IMR-90 (cell line): ENCODE results near the gene AGAP1.

Experiments used
- BHLHE40 ChIP-seq: fragments of 150-350 bp; IDR thresholded peaks from 2 replicates; pipeline ENCODE4 v1.6.1; 2016; ENCODE audit warnings: mild to moderate bottlenecking, low read depth, low read length
- CEBPB ChIP-seq: IDR thresholded peaks from 2 replicates; pipeline ENCODE4 v1.6.1; 2012; ENCODE audit warnings: low read depth, low read length, improper control_type of control experiment
- CTCF ChIP-seq: conservative IDR thresholded peaks from 2 replicates; pipeline ENCODE4 v1.5.1; 2012; ENCODE audit warnings: mild to moderate bottlenecking, low read depth, low read length, improper control_type of control experiment
- FOS ChIP-seq: fragments of 150-350 bp; IDR thresholded peaks from 2 replicates; pipeline ENCODE4 v1.6.1; 2016; ENCODE audit warnings: low read depth, low read length
- MAFK ChIP-seq: IDR thresholded peaks from 2 replicates; pipeline ENCODE4 v1.6.1; 2012; ENCODE audit warnings: low read depth, low read length, improper control_type of control experiment
- MAZ ChIP-seq: IDR thresholded peaks from 2 replicates; pipeline ENCODE4 v1.6.1; 2012; ENCODE audit warnings: low read depth, mild to moderate bottlenecking, low read length, improper control_type of control experiment, moderate library complexity, borderline replicate concordance
- MXI1 ChIP-seq: IDR thresholded peaks from 2 replicates; pipeline ENCODE4 v1.6.1; 2012; ENCODE audit warnings: low read depth, mild to moderate bottlenecking, low read length, moderate library complexity, borderline replicate concordance
- NFE2L2 ChIP-seq: fragments of 150-350 bp; IDR thresholded peaks from 2 replicates; pipeline ENCODE4 v1.6.1; 2016; ENCODE audit warnings: low read depth, mild to moderate bottlenecking, low read length
- POLR2A ChIP-seq: IDR thresholded peaks from 2 replicates; pipeline ENCODE4 v1.6.1; 2012; ENCODE audit warnings: mild to moderate bottlenecking, low read depth, low read length
- RAD21 ChIP-seq: IDR thresholded peaks from 2 replicates; pipeline ENCODE4 v1.6.1; 2012; ENCODE audit warnings: low read length, improper control_type of control experiment
- RCOR1 ChIP-seq: IDR thresholded peaks from 2 replicates; pipeline ENCODE4 v1.6.1; 2012; ENCODE audit warnings: mild to moderate bottlenecking, low read length, improper control_type of control experiment; ENCODE audit not compliant: insufficient replicate concordance
- RFX5 ChIP-seq: IDR thresholded peaks from 2 replicates; pipeline ENCODE4 v1.8.0; 2012; ENCODE audit warnings: low read depth, mild to moderate bottlenecking, low read length, moderate library complexity
- SMC3 ChIP-seq: fragments of 150-350 bp; IDR thresholded peaks from 2 replicates; pipeline ENCODE4 v1.6.1; 2016; ENCODE audit warnings: low read depth, mild to moderate bottlenecking, antibody characterized with exemption, low read length, moderate library complexity
- TF ChIP-seq, protein P1 (sequence below): fragments of 150-350 bp; IDR thresholded peaks from 2 replicates; pipeline ENCODE4 v1.6.1; 2017; ENCODE audit warnings: mild to moderate bottlenecking, antibody characterized with exemption, low read length, low read depth

DNA sequence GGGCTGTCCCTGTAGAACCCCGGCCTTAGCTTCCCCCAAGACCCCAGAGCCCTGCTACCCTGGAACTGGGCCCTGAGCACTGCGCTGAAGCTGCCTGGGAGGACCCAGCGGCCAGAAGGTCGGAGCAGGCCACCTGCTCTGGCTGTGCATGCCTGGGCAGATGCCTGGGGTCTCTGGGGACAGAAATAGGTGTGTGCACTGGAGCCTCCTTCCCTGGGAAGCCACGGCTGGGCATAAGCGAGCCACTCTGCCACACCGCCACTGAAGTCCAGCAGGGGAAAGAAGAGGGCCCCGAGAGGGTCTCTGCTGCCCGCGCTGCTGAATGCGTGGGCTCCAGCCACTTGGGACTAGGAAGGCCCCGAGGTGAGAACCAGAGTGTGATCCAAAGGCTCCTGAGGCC is 667.7 kb downstream of the AGAP1 start:
- no peak for TF ChIP-seq CTCF
- no peak for TF ChIP-seq POLR2A
- TF ChIP-seq RCOR1: no peak
- no peak for TF ChIP-seq RAD21
- TF ChIP-seq RFX5: no peak
- TF ChIP-seq, protein P1, sequence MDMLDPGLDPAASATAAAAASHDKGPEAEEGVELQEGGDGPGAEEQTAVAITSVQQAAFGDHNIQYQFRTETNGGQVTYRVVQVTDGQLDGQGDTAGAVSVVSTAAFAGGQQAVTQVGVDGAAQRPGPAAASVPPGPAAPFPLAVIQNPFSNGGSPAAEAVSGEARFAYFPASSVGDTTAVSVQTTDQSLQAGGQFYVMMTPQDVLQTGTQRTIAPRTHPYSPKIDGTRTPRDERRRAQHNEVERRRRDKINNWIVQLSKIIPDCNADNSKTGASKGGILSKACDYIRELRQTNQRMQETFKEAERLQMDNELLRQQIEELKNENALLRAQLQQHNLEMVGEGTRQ: no peak
- no peak for TF ChIP-seq CEBPB
- no peak for TF ChIP-seq SMC3
- no peak for TF ChIP-seq MAFK
- no peak for TF ChIP-seq FOS
- TF ChIP-seq NFE2L2: no peak
- no peak for TF ChIP-seq MAZ
- no peak for TF ChIP-seq BHLHE40
- no peak for TF ChIP-seq MXI1
